ENCODE measurements around the gene ABLIM3.

Gene ABLIM3

DNA sequence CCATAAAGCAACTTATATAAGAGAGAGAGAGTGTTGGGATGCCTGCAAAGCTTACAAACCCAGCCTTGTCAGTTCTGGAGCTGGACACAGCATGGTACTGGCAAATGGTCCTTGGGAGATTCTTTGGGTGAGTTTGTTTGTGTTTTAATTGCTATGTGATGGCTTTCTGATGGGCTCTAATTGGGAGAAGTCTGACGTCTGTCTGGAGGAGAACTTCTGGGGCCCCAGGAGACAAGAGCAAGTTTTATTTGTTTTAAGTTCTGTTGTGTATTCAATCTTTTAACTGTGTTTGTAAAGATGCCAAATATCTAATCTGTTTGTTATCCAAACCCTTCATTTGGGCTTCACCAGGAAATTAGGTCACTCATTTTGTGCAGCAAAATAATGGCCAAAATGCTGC, 80.0 kb downstream of the ABLIM3 start:
- no peak for DNase-seq

DNA sequence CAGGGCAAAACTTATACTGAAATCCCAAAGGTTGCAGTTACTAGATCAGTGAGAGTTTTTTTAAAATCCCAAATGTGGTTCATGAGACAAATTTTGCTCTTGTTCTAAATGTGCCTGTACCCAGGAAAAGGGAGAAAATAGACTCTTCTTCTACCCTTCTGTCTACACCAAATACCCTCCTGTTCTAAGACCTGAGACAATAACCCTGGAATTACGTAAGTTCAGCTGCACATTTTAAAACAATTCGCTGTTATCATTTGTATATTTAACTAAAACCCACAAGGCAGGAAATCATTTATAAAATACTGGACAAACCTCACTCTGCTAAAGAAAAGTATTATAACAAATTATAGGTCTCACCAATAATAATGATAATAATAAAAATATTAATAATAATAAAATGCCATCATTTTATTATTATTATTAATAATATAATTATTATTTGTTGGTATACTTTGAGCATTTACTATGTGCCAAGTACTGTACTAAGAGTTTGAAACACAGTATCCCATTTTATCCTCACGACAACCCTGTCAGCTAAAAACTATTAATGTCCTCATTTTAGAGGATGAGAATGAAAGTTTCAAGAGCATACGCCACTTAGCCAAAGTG, 80.5 kb downstream of the ABLIM3 start:
- no peak for DNase-seq

DNA sequence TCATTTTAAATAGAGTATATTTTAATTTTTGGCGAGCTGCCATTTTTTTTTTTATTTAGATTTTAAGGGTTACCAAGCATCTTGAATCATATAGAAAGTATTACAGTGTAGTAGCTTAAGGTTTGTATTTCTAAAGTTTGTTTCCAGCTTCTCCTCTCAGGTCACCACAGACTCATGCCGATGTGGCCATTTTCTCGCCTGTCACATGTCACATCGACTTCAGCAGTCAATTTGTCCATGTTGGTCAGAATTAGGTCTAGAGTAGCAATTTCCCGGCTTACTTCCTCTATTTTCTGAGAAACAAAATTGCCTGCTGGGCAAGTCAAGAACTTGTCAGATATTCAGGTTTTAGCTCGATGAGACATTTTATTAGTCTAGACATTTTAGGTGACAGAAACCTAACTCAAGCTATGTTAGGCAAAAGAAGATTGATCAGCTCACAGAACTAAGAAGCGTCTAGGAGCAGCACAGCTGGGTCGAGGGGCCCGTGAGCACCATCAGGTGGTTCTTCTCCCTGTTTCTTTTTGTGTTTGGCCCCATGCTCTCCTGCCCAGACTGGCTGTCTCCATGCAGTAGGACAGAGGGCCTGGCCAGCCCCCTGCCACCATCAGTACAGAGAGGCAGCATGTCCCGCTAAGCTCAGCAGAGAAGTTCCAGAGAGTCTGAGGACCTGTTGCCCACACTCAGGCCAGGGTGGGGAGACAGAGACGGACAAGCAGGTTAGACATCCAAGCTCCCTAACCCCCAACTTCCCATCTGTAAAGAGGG, 82.0 kb downstream of the ABLIM3 start:
- DNase-seq = no peak

DNA sequence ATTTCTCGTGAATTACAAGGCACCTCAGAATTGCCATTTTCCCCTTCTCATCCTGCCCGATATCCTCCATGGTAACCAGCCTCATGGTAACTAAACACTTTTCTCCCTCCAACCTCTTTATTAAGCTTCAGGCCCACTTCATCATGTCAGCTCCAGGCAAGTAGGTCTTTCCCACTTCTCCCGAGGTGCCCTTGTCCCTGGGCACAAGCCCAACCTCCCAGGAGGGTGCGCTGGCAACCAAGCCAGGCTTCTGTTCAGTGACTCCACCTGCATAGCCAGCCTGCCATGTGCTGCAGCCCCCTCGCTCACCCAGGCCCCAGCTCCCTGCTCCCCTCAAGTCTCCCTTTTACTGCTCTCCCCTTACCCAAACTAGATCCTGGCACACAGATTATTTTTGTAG, 83.0 kb downstream of the ABLIM3 start:
- no peak for DNase-seq

DNA sequence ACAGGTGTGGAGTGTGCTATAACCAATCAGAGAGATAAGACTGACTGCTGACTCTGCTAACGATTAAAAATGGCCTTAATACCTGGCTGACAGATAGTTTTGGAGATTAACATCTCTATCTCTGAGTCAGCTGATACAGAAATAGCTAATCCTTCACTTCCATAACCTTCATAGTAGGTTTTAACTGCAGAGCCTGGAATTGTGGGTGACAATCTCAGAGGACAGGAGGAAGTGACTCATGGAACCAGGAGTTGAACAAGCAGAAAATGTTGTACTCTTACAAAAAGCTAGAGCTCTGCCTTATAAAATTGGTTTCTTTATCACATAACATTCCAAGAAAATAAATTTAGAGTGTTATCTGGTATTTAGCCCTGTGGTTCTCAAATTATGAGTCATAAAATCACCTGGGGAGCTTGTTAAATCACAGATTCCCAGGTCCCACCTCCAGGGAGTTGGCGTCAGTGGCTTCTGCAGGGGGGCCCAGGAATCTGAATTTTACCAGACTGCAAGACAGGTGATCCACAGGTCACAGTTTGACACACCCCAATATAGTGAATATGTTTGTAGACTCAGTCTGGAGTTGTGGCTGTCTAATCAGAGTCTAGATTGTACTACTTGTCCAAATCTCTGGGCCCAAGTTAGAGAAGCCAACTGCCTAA, 86.0 kb downstream of the ABLIM3 start:
- DNase-seq = no peak

DNA sequence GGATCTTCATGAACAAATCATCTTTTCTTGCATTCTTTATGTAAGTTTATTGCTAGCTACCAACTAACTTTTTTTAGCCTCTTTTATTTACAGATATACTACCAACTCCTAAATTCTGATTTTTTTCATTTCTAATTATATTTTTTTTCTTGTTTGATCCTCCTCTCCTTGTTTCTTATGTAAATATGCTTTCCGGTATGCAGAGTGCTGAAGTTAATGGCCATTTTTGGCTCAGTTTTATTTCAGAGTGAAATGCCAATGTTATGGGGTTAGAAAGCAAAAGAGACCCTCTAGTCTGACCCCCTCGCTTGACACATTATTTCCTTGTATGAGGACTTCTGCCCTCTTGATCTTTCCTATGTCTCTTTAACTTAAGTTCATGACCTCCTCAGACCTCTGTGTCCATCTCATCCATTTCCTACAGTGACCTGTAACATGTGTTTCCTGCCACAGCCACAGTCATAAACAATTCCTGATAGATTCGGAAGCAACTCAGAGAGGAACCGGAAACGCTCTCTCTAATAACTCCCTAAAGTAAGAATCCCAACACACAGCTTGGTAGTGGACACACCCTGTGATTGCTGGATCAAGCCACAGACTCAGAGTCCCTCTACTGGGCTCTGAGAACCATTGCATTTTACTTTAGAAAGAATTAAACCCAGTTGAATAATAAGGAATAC, 87.5 kb downstream of the ABLIM3 start:
- DNase-seq = no peak

DNA sequence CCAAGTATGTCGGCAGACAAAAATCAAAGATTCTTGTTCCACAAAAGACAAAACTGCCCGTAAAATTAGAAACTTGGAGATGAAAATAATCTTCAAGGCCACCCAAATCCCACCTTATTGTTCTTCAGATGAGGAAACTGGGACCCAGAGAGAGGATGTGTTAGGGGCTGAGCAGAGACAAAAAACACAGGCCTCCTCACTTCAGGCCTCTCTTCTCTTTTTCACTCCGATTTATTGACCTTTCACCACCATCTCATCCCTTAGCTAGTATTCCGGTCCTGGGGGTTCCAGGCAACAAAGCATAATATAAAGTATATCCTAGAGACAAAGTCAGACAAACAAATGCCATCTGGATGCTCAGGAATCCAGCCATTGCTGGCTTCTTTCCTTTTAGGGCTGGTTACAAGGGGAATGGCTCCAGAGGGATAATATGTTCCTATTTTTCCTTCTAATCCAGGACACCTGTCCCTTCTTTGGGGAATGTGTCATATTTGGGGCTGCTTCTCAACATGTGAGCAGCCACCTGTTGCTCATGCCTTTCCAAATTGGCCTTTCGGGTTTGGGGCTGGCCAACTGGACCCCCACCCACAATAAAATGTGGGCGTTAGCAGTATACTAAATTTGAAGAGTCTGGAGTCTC, 88.1 kb downstream of the ABLIM3 start:
- DNase-seq = no peak

DNA sequence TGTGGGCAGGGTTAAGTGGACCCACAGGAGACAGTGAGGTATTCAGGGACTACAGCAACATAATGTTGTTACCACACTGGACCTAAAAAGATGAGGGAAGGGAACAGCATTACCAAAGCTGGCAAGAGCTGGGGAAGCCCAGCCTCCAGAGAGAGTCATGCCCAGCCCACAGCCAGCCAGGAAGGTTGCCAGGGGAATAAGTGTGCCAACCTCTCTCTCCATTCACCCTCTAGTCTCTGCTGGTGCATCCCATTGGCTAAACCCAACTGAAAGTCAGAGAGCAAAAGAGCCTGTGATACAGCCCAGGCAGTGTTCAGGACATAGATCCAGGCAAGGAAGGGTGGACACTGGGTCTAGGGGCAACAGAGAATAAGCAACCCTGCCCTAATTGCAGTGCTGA, 94.5 kb downstream of the ABLIM3 start:
- no peak for DNase-seq

DNA sequence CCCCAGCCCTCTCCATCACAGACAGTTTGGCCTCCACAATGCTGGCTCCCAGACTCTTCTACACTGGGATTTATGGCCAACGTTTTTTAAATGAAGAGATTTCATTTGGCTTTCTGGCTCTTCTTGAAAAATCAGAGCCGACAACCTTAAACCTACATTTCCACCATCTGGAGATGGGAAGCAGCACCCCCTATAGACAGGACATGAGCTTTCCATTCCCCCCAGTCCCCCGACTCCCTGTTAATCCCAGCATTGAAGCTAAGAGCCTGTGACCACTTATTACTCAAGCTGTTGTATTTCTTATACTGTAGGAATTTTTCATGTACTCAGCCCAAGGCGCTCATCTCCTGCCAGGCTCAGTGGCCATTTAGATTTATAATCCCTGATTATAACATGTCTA, 96.4 kb downstream of the ABLIM3 start:
- no peak for DNase-seq

DNA sequence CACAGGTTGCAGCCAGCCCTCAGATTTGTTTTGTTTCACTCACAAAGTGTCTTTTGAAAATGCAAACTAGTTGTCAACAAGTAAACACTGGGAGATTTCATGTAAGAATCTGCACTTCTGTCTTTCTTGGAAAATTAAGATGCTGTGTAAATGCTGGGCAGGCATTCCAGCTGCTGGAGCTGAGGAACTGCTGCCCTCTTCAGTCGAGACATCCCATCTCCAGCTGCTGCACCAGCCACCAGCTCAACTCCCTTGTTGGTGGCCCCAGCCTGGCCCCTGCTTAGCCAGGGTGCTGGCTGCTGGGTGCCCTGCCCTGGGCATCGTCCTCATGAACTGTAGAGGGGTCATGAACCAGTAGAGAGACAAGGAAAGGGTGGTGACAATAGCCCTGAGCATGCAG, 97.2 kb downstream of the ABLIM3 start:
- no peak for DNase-seq

DNA sequence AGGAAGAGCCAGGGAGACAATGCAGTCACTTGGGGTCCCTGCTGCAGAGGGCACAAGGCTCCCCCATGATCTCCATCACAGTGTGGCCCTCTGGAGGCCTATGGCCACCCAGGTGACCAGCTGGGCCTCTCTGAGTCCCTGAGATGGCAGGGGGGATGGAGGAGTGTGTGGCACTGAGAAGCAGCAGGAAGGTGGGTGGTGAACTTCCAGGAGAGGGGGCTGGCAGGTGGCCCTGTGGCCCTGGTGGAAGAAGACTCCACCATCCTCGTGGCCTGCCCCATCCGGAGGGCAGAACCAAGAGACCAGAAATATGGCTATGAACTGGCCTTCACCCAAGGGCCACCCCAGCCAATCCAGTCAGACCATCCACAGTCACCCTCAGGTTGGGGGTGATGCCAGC, 98.6 kb downstream of the ABLIM3 start:
- no peak for DNase-seq

DNA sequence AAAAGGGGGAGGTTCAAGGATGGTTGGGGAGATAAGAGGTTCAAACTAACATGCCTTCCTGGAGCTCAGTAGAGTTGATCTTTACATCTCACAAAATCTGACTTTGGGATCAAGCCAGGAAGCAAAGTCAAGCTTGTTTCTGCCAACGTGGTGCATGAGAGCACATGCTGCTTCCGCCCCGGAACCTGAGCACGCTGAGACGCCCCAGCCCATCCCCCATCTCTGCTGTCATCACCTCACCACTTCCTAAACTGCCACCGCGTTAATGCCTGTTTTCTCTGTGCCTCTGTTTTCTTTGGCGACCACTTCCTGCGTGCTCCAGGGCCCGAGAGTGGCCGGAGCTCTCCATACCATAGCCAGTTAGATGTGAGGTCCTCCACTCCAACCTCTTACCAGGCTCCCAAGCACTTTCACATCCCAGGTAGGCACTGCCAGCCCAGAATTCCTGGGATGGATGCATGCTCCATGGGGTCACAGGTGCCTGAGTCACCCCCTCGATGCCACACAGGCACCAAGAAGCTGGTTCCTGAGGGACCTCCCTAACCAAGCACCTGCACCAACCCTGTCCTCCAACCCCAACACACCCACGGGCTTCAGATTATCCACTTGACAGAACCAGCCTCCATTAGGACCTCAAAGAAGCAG, 99.2 kb downstream of the ABLIM3 start:
- peak; percentile 76 for DNase-seq

DNA sequence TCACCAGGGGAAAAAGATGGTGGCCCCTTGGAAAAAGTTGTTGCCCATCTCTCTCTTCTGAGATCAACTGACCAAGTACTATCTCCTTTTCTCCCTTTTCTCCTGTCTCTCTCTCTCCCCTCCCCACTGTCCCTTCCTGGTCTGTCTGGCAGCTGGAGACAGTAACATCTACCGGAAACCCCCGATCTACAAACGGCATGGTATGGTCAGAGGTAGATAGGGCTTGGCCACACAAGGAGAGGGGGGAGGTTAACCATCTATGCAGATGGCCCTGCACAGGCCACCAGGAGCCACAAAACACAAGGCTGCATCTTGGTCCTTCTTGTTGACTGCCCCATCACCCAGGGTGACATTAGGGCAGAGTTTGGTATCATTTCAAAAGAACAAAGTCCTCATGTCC, 101.0 kb downstream of the ABLIM3 start:
- no peak for DNase-seq

DNA sequence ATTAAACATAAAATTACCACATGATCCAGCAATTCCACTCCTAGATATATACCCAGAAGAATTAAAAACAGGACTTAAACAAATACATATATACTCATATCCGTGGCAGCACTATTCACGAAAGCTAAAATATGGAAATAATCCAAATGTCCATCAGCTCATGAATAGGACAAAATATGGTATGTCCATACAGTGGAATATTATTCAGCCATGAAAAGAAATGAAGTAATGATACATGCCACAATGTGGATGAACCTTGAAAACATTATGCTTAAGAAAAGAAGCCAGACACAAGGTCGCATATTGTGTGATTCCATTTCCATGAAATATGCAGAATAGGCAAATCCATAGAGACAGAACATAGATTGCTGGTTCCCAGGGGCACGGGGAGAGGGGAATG, 105.6 kb downstream of the ABLIM3 start:
- DNase-seq = no peak

DNA sequence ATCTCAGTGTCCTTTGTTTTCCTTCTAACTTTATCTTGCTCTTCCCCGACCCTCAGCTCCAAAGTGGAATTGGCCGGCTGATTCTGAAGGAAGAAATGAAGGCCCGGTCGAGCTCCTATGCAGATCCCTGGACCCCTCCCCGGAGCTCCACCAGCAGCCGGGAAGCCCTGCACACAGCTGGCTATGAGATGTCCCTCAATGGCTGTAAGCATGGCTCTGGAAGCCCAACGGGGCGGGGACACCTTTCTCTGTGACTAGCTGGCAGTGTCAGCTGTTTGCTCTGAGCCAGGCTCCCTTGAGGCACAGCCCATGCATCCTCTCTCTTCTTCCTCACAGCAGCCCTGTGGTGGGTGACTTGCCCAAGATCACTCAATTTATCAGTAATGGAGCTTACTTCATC, 106.4 kb downstream of the ABLIM3 start:
- no peak for DNase-seq

DNA sequence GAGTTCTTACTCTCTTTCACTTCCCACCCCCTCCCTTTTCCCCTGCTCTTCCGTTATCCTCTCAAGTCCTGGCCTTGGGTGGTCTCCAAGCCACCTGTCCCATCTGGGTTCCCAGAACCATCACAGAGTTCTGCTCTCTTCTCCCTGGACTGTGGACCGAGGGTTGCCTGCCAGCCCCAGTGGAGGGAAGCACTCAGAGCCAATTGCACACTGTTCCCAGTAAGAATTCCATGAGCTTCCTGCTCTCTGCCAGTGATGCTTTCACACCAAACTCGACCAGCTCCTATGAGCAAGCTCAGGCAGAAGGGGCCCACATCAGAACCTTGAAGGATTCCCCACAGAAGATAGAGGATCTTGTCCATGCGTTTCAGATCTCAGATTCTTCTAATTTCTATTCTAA, 110.3 kb downstream of the ABLIM3 start:
- no peak for DNase-seq

DNA sequence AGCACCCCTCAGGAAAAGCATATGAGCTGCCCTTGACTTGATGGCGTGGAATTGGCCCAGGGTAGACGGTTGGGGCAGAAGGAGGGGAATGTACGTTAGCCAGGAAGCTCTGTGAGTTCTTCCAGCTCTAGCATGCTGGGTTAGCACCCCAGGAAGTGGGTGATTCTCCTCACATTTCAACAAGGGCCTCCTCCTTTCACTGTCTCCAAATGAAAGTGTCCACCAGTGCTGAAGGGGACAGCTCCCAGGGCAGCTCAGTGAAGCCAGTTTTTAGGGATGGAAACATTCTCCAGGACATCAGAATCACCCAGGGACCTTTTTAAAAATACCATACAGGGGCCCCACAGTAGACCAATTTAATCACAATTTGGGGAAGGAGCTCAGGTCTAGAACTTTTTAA, 113.2 kb downstream of the ABLIM3 start:
- DNase-seq = no peak

DNA sequence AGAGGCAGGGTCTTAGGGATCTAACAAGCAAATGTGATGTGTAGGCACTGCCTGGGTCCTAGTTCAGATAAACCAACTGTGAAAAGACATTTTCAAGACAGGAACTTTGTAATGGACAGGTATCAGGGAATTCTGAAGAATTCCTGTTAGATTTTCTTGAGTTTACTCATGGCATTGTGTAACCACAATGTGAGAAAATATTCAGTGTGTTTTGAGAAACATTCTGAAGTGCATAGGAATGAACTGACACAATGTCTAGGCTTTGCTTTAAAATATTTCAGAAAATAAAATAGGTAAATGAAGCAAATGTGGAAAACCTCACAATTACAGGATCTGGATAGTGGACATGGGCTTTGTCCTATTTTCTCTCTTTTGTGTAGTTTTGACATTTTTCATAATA, 115.2 kb downstream of the ABLIM3 start:
- DNase-seq = no peak

DNA sequence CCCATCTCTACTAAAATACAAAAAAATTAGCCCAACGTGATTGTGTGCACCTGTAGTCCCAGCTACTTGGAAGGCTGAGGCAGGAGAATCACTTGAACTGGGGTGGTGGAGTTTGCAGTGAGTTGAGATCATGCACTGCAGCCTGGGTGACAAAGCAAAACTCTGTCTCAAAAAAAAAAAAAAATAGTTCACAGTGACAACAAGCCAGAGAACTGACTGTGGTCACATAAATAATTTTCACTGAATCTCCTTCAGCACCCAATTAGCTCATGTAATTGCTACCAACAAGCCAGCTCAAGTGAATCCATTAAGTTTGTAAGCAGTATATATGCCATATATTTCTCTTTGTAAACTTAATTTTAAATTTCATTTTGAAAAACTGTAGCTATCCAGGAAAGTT, 115.8 kb downstream of the ABLIM3 start:
- no peak for DNase-seq

DNA sequence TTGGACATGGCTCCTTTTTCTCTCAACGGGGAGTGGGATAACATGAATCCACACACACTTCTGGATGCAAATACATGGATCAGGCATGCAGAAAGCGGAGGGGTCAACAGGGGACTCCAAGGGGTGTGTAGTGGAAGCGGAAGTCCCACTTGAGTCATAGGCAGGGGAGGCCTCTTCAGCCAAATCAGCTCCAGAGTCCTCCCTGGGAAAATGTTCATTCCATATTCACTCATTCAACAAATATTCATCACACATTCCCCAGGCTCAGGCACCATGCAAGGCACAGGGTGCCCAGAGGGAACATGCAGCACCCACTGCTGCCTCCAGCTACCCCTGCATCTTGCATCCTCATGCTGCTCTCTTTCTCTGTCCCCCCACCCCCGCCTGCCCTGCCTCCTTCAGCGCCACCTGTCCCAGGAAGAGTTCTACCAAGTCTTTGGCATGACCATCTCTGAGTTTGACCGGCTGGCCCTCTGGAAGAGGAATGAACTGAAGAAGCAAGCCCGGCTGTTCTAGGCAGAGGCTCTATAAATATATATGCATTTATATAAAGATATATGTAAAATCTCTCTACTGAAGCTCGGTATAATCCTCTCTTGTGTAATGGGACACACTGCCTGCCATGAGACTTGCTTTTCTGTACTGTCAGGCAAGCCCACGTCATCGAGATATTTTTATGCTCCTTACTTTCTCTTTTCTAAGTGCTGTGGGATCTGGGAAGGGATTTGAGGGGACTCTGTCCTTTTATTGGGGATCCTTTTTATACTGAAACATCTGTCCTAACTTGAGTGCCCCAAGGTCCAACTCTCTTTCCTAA, 116.8 kb downstream of the ABLIM3 start:
- no peak for DNase-seq

DNA sequence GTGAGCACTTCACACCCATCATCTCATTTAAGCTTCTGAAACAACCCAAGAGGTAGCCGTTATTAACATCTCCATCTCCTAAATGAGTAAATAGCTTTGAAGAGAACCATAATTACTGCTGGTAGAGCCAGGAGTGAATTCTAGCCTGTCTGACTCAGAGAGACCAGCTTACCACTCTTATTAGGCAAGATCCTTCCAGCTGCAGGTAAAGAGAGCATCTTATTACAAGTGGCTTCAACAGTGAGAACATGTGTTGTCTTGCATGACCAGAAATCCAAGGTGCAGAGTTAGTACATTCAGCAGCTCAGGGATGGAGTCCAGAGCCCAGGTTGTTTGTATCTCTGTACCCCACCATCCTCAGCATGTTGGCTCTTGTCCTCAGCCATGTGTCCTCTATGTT, 119.5 kb downstream of the ABLIM3 start:
- DNase-seq = no peak

DNA sequence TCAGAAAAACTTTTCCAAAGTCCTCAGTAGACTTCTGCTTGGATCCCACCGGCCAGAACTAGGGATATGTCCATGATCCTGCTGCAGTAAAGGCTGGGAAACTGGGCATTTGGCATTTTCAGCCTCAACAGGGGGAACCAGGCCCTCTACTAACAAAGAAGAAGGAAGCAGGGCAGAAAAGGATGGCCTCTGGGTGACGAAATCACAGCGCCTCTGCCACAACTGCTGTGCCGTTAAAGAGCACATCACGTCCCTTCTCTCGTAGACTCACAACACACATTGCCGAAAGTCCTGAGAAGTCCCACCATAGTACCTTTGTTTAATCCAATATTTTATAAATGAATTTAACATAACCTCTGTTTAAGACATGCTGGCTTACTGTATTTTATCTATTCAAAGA, 120.0 kb downstream of the ABLIM3 start:
- no peak for DNase-seq
